Measurements from ENCODE around the gene TTC24. TPM values are rescaled to one million over a fixed set of nuclear protein-coding genes. Genes with fewer than 3 reads are reported as not detected.
"Not testable (repeated sequence)": the region's sequence is repeated elsewhere in the genome, so short reads cannot be mapped to it uniquely, and the experiment has no call there.

The TTC24 gene
- total RNA-seq, 1 experiment from 2014 or later = not detected

- Histone ChIP-seq H3K4me3 (no peak overlapping the region), H3K9me3 (replicated peaks) (no peaks in the 10 kb centered on the region), H3K27me3 (replicated peaks) (no peaks in the 10 kb centered on the region), H3K27ac (no peak overlapping the region), H3K36me3 (peaks cover 99% of the 10 kb centered on the region), H3K4me1 (replicated peaks) (0 out of 2 replicates have a peak, but pooled peaks cover 4% of the 10 kb centered on the region)
- no peak for DNase-seq (ENCODE audit: low read depth in 1 of 2, low spot score in 2 of 2)
Observed at GRCh38 chr1:156549390-156549789, 30.1 kb upstream of the TTC24 start.

GRCh38 chr1:156549831-156550230, 29.7 kb upstream of the TTC24 start:
- Histone ChIP-seq H3K36me3 (peaks cover 99% of the 10 kb centered on the region), H3K9me3 (replicated peaks) (no peaks in the 10 kb centered on the region), H3K4me3 (no peak overlapping the region), H3K27me3 (replicated peaks) (no peaks in the 10 kb centered on the region), H3K27ac (no peak overlapping the region), H3K4me1 (replicated peaks) (0 out of 2 replicates have a peak, but pooled peaks cover 4% of the 10 kb centered on the region)
- no peak for DNase-seq (ENCODE audit: low read depth in 1 of 2, low spot score in 2 of 2)

GRCh38 chr1:156550346-156550745, 29.2 kb upstream of the TTC24 start:
- DNase-seq (ENCODE audit: low read depth in 1 of 2, low spot score in 2 of 2) = no peak
- H3K4me3 ChIP-seq = no peak overlapping the region
- H3K27me3 ChIP-seq (replicated peaks) = no peaks in the 10 kb centered on the region
- H3K9me3 ChIP-seq (replicated peaks) = no peaks in the 10 kb centered on the region
- 0 out of 2 replicates have a peak, but pooled peaks cover 4% of the 10 kb centered on the region for H3K4me1 ChIP-seq (replicated peaks)
- H3K27ac ChIP-seq = no peak overlapping the region
- H3K36me3 ChIP-seq = peaks cover 100% of the 10 kb centered on the region

GRCh38 chr1:156551066-156551643, 28.4 kb upstream of the TTC24 start:
- no peaks in the 10 kb centered on the region for H3K9me3 ChIP-seq (replicated peaks)
- H3K27me3 ChIP-seq (replicated peaks) = no peaks in the 10 kb centered on the region
- peaks cover 100% of the 10 kb centered on the region for H3K36me3 ChIP-seq
- no peak overlapping the region for H3K27ac ChIP-seq
- H3K4me3 ChIP-seq = no peak overlapping the region
- DNase-seq (ENCODE audit: low read depth in 1 of 2, low spot score in 2 of 2) = no peak
- H3K4me1 ChIP-seq (replicated peaks) = 0 out of 2 replicates have a peak, but pooled peaks cover 4% of the 10 kb centered on the region

- no peak overlapping the region for H3K4me3 ChIP-seq
- no peaks in the 10 kb centered on the region for H3K27me3 ChIP-seq (replicated peaks)
- H3K9me3 ChIP-seq (replicated peaks) = no peaks in the 10 kb centered on the region
- 0 out of 2 replicates have a peak, but pooled peaks cover 4% of the 10 kb centered on the region for H3K4me1 ChIP-seq (replicated peaks)
- peaks cover 98% of the 10 kb centered on the region for H3K36me3 ChIP-seq
- H3K27ac ChIP-seq = no peak overlapping the region
- no peak for DNase-seq (ENCODE audit: low read depth in 1 of 2, low spot score in 2 of 2)
Observed at GRCh38 chr1:156551869-156552268, 27.7 kb upstream of the TTC24 start.

- 0 out of 2 replicates have a peak, but pooled peaks cover 4% of the 10 kb centered on the region for H3K4me1 ChIP-seq (replicated peaks)
- no peaks in the 10 kb centered on the region for H3K27me3 ChIP-seq (replicated peaks)
- no peak overlapping the region for H3K27ac ChIP-seq
- no peak overlapping the region for H3K4me3 ChIP-seq
- DNase-seq (ENCODE audit: low read depth in 1 of 2, low spot score in 2 of 2) = no peak
- peaks cover 91% of the 10 kb centered on the region for H3K36me3 ChIP-seq
- H3K9me3 ChIP-seq (replicated peaks) = no peaks in the 10 kb centered on the region
Observed at GRCh38 chr1:156552518-156552917, 27.0 kb upstream of the TTC24 start.

GRCh38 chr1:156552937-156553336, 26.6 kb upstream of the TTC24 start:
- DNase-seq (ENCODE audit: low read depth in 1 of 2, low spot score in 2 of 2) = not testable (repeated sequence)

GRCh38 chr1:156553860-156554485, 25.6 kb upstream of the TTC24 start:
- H3K4me1 ChIP-seq (replicated peaks) = 0 out of 2 replicates have a peak, but pooled peaks cover 4% of the 10 kb centered on the region
- H3K36me3 ChIP-seq = peaks cover 77% of the 10 kb centered on the region
- H3K27me3 ChIP-seq (replicated peaks) = no peaks in the 10 kb centered on the region
- no peaks in the 10 kb centered on the region for H3K9me3 ChIP-seq (replicated peaks)
- H3K4me3 ChIP-seq = no peak overlapping the region
- no peak for DNase-seq (ENCODE audit: low read depth in 1 of 2, low spot score in 2 of 2)
- no peak overlapping the region for H3K27ac ChIP-seq

More at GRCh38 chr1:156552937-156553336, 26.6 kb upstream of the TTC24 start:
- not testable (repeated sequence) for H3K27ac ChIP-seq; H3K4me3 ChIP-seq; H3K27me3 ChIP-seq (replicated peaks); H3K4me1 ChIP-seq (replicated peaks); H3K9me3 ChIP-seq (replicated peaks)
- peaks cover 87% of the 10 kb centered on the region for H3K36me3 ChIP-seq

- H3K4me1 ChIP-seq (replicated peaks) = 0 out of 2 replicates have a peak, but pooled peaks cover 4% of the 10 kb centered on the region
- H3K27ac ChIP-seq = no peak overlapping the region
- no peaks in the 10 kb centered on the region for H3K9me3 ChIP-seq (replicated peaks)
- no peak for DNase-seq (ENCODE audit: low read depth in 1 of 2, low spot score in 2 of 2)
- H3K27me3 ChIP-seq (replicated peaks) = no peaks in the 10 kb centered on the region
- peaks cover 76% of the 10 kb centered on the region for H3K36me3 ChIP-seq
- H3K4me3 ChIP-seq = no peak overlapping the region
Observed at GRCh38 chr1:156554971-156555370, 24.6 kb upstream of the TTC24 start.

- Histone ChIP-seq H3K36me3 (peaks cover 76% of the 10 kb centered on the region), H3K27me3 (replicated peaks) (no peaks in the 10 kb centered on the region), H3K4me3 (no peak overlapping the region), H3K9me3 (replicated peaks) (no peaks in the 10 kb centered on the region), H3K4me1 (replicated peaks) (0 out of 2 replicates have a peak, but pooled peaks cover 4% of the 10 kb centered on the region), H3K27ac (no peak overlapping the region)
- DNase-seq (ENCODE audit: low read depth in 1 of 2, low spot score in 2 of 2) = no peak
Observed at GRCh38 chr1:156555715-156556114, 23.8 kb upstream of the TTC24 start.

- no peak overlapping the region for H3K4me3 ChIP-seq
- 0 out of 2 replicates have a peak, but pooled peaks cover 4% of the 10 kb centered on the region for H3K4me1 ChIP-seq (replicated peaks)
- no peak for DNase-seq (ENCODE audit: low read depth in 1 of 2, low spot score in 2 of 2)
- no peaks in the 10 kb centered on the region for H3K27me3 ChIP-seq (replicated peaks)
- no peaks in the 10 kb centered on the region for H3K9me3 ChIP-seq (replicated peaks)
- peaks cover 76% of the 10 kb centered on the region for H3K36me3 ChIP-seq
- no peak overlapping the region for H3K27ac ChIP-seq
Observed at GRCh38 chr1:156556354-156556753, 23.2 kb upstream of the TTC24 start.

- H3K9me3 ChIP-seq (replicated peaks) = no peaks in the 10 kb centered on the region
- H3K36me3 ChIP-seq = peaks cover 76% of the 10 kb centered on the region
- H3K4me3 ChIP-seq = no peak overlapping the region
- H3K4me1 ChIP-seq (replicated peaks) = no peaks in the 10 kb centered on the region
- no peak for DNase-seq (ENCODE audit: low read depth in 1 of 2, low spot score in 2 of 2)
- H3K27ac ChIP-seq = no peak overlapping the region
- H3K27me3 ChIP-seq (replicated peaks) = no peaks in the 10 kb centered on the region
Observed at GRCh38 chr1:156559086-156559796, 20.3 kb upstream of the TTC24 start.

- H3K36me3 ChIP-seq = peaks cover 76% of the 10 kb centered on the region
- H3K27ac ChIP-seq = no peak overlapping the region
- H3K4me1 ChIP-seq (replicated peaks) = no peaks in the 10 kb centered on the region
- DNase-seq (ENCODE audit: low read depth in 1 of 2, low spot score in 2 of 2) = no peak
- H3K4me3 ChIP-seq = no peak overlapping the region
- H3K27me3 ChIP-seq (replicated peaks) = no peaks in the 10 kb centered on the region
- no peaks in the 10 kb centered on the region for H3K9me3 ChIP-seq (replicated peaks)
Observed at GRCh38 chr1:156559797-156560385, 19.6 kb upstream of the TTC24 start.

All from SJSA1 (cell line).